Measurements from ENCODE around the gene PTPN1.

DNA sequence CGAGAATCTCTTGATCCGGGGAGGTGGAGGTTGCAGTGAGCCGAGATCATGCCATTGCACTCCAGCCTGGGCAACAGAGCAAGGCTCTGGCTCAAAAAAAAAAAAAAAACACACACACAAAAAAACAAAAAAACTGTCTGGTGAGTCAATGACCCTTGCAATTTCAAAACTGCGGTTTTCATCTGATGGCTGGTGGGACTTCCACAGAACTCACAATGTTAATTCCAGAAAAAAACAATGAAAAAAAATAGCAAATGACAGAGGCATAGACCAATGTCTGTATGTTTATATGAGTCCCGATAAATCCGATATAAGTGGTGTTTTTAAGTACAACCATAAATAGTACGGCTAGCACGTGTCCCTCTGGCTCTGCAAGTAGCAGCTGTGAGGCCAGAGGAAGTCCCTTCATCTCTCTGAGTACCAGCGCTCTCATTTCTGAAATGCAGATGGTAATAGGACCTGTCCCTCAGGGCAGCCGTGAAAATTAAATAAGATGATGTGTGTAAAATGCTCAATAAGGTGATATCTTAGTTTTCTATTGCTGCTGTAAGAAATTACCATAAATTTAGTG, 21.9 kb upstream of the PTPN1 start:
- TF ChIP-seq, protein P1, sequence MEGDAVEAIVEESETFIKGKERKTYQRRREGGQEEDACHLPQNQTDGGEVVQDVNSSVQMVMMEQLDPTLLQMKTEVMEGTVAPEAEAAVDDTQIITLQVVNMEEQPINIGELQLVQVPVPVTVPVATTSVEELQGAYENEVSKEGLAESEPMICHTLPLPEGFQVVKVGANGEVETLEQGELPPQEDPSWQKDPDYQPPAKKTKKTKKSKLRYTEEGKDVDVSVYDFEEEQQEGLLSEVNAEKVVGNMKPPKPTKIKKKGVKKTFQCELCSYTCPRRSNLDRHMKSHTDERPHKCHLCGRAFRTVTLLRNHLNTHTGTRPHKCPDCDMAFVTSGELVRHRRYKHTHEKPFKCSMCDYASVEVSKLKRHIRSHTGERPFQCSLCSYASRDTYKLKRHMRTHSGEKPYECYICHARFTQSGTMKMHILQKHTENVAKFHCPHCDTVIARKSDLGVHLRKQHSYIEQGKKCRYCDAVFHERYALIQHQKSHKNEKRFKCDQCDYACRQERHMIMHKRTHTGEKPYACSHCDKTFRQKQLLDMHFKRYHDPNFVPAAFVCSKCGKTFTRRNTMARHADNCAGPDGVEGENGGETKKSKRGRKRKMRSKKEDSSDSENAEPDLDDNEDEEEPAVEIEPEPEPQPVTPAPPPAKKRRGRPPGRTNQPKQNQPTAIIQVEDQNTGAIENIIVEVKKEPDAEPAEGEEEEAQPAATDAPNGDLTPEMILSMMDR (conservative IDR thresholded peaks at IDR 0.05; ENCODE audit: low read length): no peak
- TF ChIP-seq EZH2phosphoT487 (IDR thresholded peaks at IDR 0.05; ENCODE audit: borderline replicate concordance, low read depth, low read length): no peak
